ENCODE results near the gene KCNQ1OT1. TPM values are rescaled to one million over a fixed set of nuclear protein-coding genes. Genes with fewer than 3 reads are reported as not detected.

The KCNQ1OT1 gene
- total RNA-seq, 2 donors from 2014 or later = 0.77 to 1.5 TPM

GRCh38 chr11:2565447-2566222 is 134.2 kb downstream of the KCNQ1OT1 start:
- intact Hi-C loops (cut with DNase I) = no loop called here
- H3K9me3 ChIP-seq = no peaks in the 10 kb centered on the region
- no peak for TF ChIP-seq CTCF (IDR thresholded peaks at IDR 0.05)
- no peak overlapping the region for H3K4me3 ChIP-seq
- H3K27me3 ChIP-seq = no peaks in the 10 kb centered on the region
- no peaks in the 10 kb centered on the region for H3K4me1 ChIP-seq
- H3K27ac ChIP-seq = no peak overlapping the region
- H3K36me3 ChIP-seq = no peaks in the 10 kb centered on the region
- no peak overlapping the region for H3K9ac ChIP-seq (ENCODE audit: low read depth in 2 of 2, low read length in 2 of 2)
- DNase-seq = no peak

- H3K27ac ChIP-seq = no peak overlapping the region
- DNase-seq = no peak
- no peaks in the 10 kb centered on the region for H3K9me3 ChIP-seq
Observed at GRCh38 chr11:2564588-2565425, 135.0 kb downstream of the KCNQ1OT1 start.

GRCh38 chr11:2564008-2564530 is 135.7 kb downstream of the KCNQ1OT1 start:
- intact Hi-C loops (cut with DNase I) = no loop called here
- no peaks in the 10 kb centered on the region for H3K9me3 ChIP-seq
- DNase-seq = no peak
- H3K27me3 ChIP-seq = no peaks in the 10 kb centered on the region
- H3K27ac ChIP-seq = no peak overlapping the region
- no peak overlapping the region for H3K9ac ChIP-seq (ENCODE audit: low read depth in 2 of 2, low read length in 2 of 2)
- H3K36me3 ChIP-seq = no peaks in the 10 kb centered on the region
- TF ChIP-seq CTCF (IDR thresholded peaks at IDR 0.05) = no peak
- H3K4me1 ChIP-seq = no peaks in the 10 kb centered on the region
- no peak overlapping the region for H3K4me3 ChIP-seq

More at GRCh38 chr11:2564588-2565425, 135.0 kb downstream of the KCNQ1OT1 start:
- no peaks in the 10 kb centered on the region for H3K4me1 ChIP-seq
- no peak for TF ChIP-seq CTCF (IDR thresholded peaks at IDR 0.05)
- H3K36me3 ChIP-seq = no peaks in the 10 kb centered on the region
- intact Hi-C loops (cut with DNase I) = no loop called here
- no peak overlapping the region for H3K4me3 ChIP-seq
- no peak overlapping the region for H3K9ac ChIP-seq (ENCODE audit: low read depth in 2 of 2, low read length in 2 of 2)
- no peaks in the 10 kb centered on the region for H3K27me3 ChIP-seq

GRCh38 chr11:2563213-2564007 is 136.4 kb downstream of the KCNQ1OT1 start:
- no peaks in the 10 kb centered on the region for H3K36me3 ChIP-seq
- TF ChIP-seq CTCF (IDR thresholded peaks at IDR 0.05) = no peak
- intact Hi-C loops (cut with DNase I) = no loop called here
- H3K4me1 ChIP-seq = no peaks in the 10 kb centered on the region
- H3K27me3 ChIP-seq = no peaks in the 10 kb centered on the region
- no peak overlapping the region for H3K9ac ChIP-seq (ENCODE audit: low read depth in 2 of 2, low read length in 2 of 2)
- no peak overlapping the region for H3K27ac ChIP-seq
- no peak overlapping the region for H3K4me3 ChIP-seq
- DNase-seq = no peak
- H3K9me3 ChIP-seq = no peaks in the 10 kb centered on the region

GRCh38 chr11:2562890-2563212 is 136.9 kb downstream of the KCNQ1OT1 start:
- Histone ChIP-seq H3K9ac (ENCODE audit: low read depth in 2 of 2, low read length in 2 of 2) (no peak overlapping the region), H3K36me3 (no peaks in the 10 kb centered on the region), H3K9me3 (no peaks in the 10 kb centered on the region), H3K4me3 (no peak overlapping the region), H3K27me3 (no peaks in the 10 kb centered on the region), H3K27ac (no peak overlapping the region), H3K4me1 (no peaks in the 10 kb centered on the region)
- intact Hi-C loops (cut with DNase I) = no loop called here
- DNase-seq = no peak
- no peak for TF ChIP-seq CTCF (IDR thresholded peaks at IDR 0.05)

All from colonic mucosa (tissue), 4 donors.